ENCODE data around the gene FBN1. TPM values are rescaled to one million over a fixed set of nuclear protein-coding genes. Genes with fewer than 3 reads are reported as not detected.

The FBN1 gene
- total RNA-seq, 1 donor from 2014 or later: 439 TPM

- Histone ChIP-seq H3K36me3 (ENCODE audit: control insufficient read depth in 3 of 3, insufficient read depth in 3 of 3, low read length in 3 of 3) (no peaks in the 10 kb centered on the region), H3K4me3 (ENCODE audit: low read length in 3 of 3) (no peak overlapping the region), H3K4me1 (ENCODE audit: control insufficient read depth in 3 of 3, insufficient read depth in 3 of 3, low read length in 3 of 3) (peaks cover 0 to 9% (median 2%) of the 10 kb centered on the region in 3 donors), H3K27ac (ENCODE audit: low read depth, low read length) (no peak overlapping the region), H3K9ac (ENCODE audit: low read depth in 1 of 3, low read length in 3 of 3) (no peak overlapping the region), H3K9me3 (ENCODE audit: control insufficient read depth in 3 of 3, low read length in 3 of 3) (no peaks in the 10 kb centered on the region), H3K27me3 (ENCODE audit: control insufficient read depth in 3 of 3, insufficient read depth in 3 of 3, low read length in 3 of 3) (no peaks in the 10 kb centered on the region)
Observed at GRCh38 chr15:48577469-48577868, 68.0 kb downstream of the FBN1 start.

- Histone ChIP-seq H3K4me1 (ENCODE audit: control insufficient read depth in 3 of 3, insufficient read depth in 3 of 3, low read length in 3 of 3) (no peaks in the 10 kb centered on the region), H3K9ac (ENCODE audit: low read depth in 1 of 3, low read length in 3 of 3) (no peak overlapping the region), H3K9me3 (ENCODE audit: control insufficient read depth in 3 of 3, low read length in 3 of 3) (no peaks in the 10 kb centered on the region), H3K36me3 (ENCODE audit: control insufficient read depth in 3 of 3, insufficient read depth in 3 of 3, low read length in 3 of 3) (no peaks in the 10 kb centered on the region), H3K27me3 (ENCODE audit: control insufficient read depth in 3 of 3, insufficient read depth in 3 of 3, low read length in 3 of 3) (no peaks in the 10 kb centered on the region), H3K27ac (ENCODE audit: low read depth, low read length) (no peak overlapping the region), H3K4me3 (ENCODE audit: low read length in 3 of 3) (no peak overlapping the region)
Observed at GRCh38 chr15:48574187-48574586, 71.3 kb downstream of the FBN1 start.

- H3K4me1 ChIP-seq (ENCODE audit: control insufficient read depth in 3 of 3, insufficient read depth in 3 of 3, low read length in 3 of 3): no peaks in the 10 kb centered on the region
- H3K9ac ChIP-seq (ENCODE audit: low read depth in 1 of 3, low read length in 3 of 3): no peak overlapping the region
- H3K9me3 ChIP-seq (ENCODE audit: control insufficient read depth in 3 of 3, low read length in 3 of 3): no peaks in the 10 kb centered on the region
- no peak overlapping the region for H3K27ac ChIP-seq (ENCODE audit: low read depth, low read length)
- H3K27me3 ChIP-seq (ENCODE audit: control insufficient read depth in 3 of 3, insufficient read depth in 3 of 3, low read length in 3 of 3): no peaks in the 10 kb centered on the region
- no peaks in the 10 kb centered on the region for H3K36me3 ChIP-seq (ENCODE audit: control insufficient read depth in 3 of 3, insufficient read depth in 3 of 3, low read length in 3 of 3)
- H3K4me3 ChIP-seq (ENCODE audit: low read length in 3 of 3): no peak overlapping the region
Observed at GRCh38 chr15:48573780-48574179, 71.7 kb downstream of the FBN1 start.

GRCh38 chr15:48572823-48573222, 72.7 kb downstream of the FBN1 start:
- Histone ChIP-seq H3K9ac (ENCODE audit: low read depth in 1 of 3, low read length in 3 of 3) (no peak overlapping the region), H3K27ac (ENCODE audit: low read depth, low read length) (no peak overlapping the region), H3K4me3 (ENCODE audit: low read length in 3 of 3) (no peak overlapping the region), H3K27me3 (ENCODE audit: control insufficient read depth in 3 of 3, insufficient read depth in 3 of 3, low read length in 3 of 3) (no peaks in the 10 kb centered on the region), H3K9me3 (ENCODE audit: control insufficient read depth in 3 of 3, low read length in 3 of 3) (no peaks in the 10 kb centered on the region), H3K4me1 (ENCODE audit: control insufficient read depth in 3 of 3, insufficient read depth in 3 of 3, low read length in 3 of 3) (no peaks in the 10 kb centered on the region), H3K36me3 (ENCODE audit: control insufficient read depth in 3 of 3, insufficient read depth in 3 of 3, low read length in 3 of 3) (no peaks in the 10 kb centered on the region)

- Histone ChIP-seq H3K4me3 (ENCODE audit: low read length in 3 of 3) (no peak overlapping the region), H3K9me3 (ENCODE audit: control insufficient read depth in 3 of 3, low read length in 3 of 3) (no peaks in the 10 kb centered on the region), H3K9ac (ENCODE audit: low read depth in 1 of 3, low read length in 3 of 3) (no peak overlapping the region), H3K4me1 (ENCODE audit: control insufficient read depth in 3 of 3, insufficient read depth in 3 of 3, low read length in 3 of 3) (peaks cover 0 to 3% (median 0%) of the 10 kb centered on the region in 3 donors), H3K27me3 (ENCODE audit: control insufficient read depth in 3 of 3, insufficient read depth in 3 of 3, low read length in 3 of 3) (no peaks in the 10 kb centered on the region), H3K27ac (ENCODE audit: low read depth, low read length) (no peak overlapping the region), H3K36me3 (ENCODE audit: control insufficient read depth in 3 of 3, insufficient read depth in 3 of 3, low read length in 3 of 3) (no peaks in the 10 kb centered on the region)
Observed at GRCh38 chr15:48571510-48571909, 74.0 kb downstream of the FBN1 start.

GRCh38 chr15:48570822-48571221, 74.7 kb downstream of the FBN1 start:
- no peaks in the 10 kb centered on the region for H3K27me3 ChIP-seq (ENCODE audit: control insufficient read depth in 3 of 3, insufficient read depth in 3 of 3, low read length in 3 of 3)
- H3K27ac ChIP-seq (ENCODE audit: low read depth, low read length): no peak overlapping the region
- H3K4me1 ChIP-seq (ENCODE audit: control insufficient read depth in 3 of 3, insufficient read depth in 3 of 3, low read length in 3 of 3): peaks cover 0 to 3% (median 0%) of the 10 kb centered on the region in 3 donors
- H3K9ac ChIP-seq (ENCODE audit: low read depth in 1 of 3, low read length in 3 of 3): no peak overlapping the region
- H3K36me3 ChIP-seq (ENCODE audit: control insufficient read depth in 3 of 3, insufficient read depth in 3 of 3, low read length in 3 of 3): no peaks in the 10 kb centered on the region
- no peaks in the 10 kb centered on the region for H3K9me3 ChIP-seq (ENCODE audit: control insufficient read depth in 3 of 3, low read length in 3 of 3)
- H3K4me3 ChIP-seq (ENCODE audit: low read length in 3 of 3): no peak overlapping the region

GRCh38 chr15:48569591-48570302, 75.8 kb downstream of the FBN1 start:
- H3K9ac ChIP-seq (ENCODE audit: low read depth in 1 of 3, low read length in 3 of 3): no peak overlapping the region
- H3K27ac ChIP-seq (ENCODE audit: low read depth, low read length): no peak overlapping the region
- H3K4me3 ChIP-seq (ENCODE audit: low read length in 3 of 3): no peak overlapping the region
- H3K9me3 ChIP-seq (ENCODE audit: control insufficient read depth in 3 of 3, low read length in 3 of 3): no peaks in the 10 kb centered on the region
- H3K27me3 ChIP-seq (ENCODE audit: control insufficient read depth in 3 of 3, insufficient read depth in 3 of 3, low read length in 3 of 3): no peaks in the 10 kb centered on the region
- H3K4me1 ChIP-seq (ENCODE audit: control insufficient read depth in 3 of 3, insufficient read depth in 3 of 3, low read length in 3 of 3): peaks cover 0 to 3% (median 0%) of the 10 kb centered on the region in 3 donors
- H3K36me3 ChIP-seq (ENCODE audit: control insufficient read depth in 3 of 3, insufficient read depth in 3 of 3, low read length in 3 of 3): no peaks in the 10 kb centered on the region

- no peaks in the 10 kb centered on the region for H3K9me3 ChIP-seq (ENCODE audit: control insufficient read depth in 3 of 3, low read length in 3 of 3)
- peaks cover 0 to 3% (median 0%) of the 10 kb centered on the region in 3 donors for H3K4me1 ChIP-seq (ENCODE audit: control insufficient read depth in 3 of 3, insufficient read depth in 3 of 3, low read length in 3 of 3)
- H3K36me3 ChIP-seq (ENCODE audit: control insufficient read depth in 3 of 3, insufficient read depth in 3 of 3, low read length in 3 of 3): no peaks in the 10 kb centered on the region
- no peak overlapping the region for H3K27ac ChIP-seq (ENCODE audit: low read depth, low read length)
- no peak overlapping the region for H3K9ac ChIP-seq (ENCODE audit: low read depth in 1 of 3, low read length in 3 of 3)
- H3K4me3 ChIP-seq (ENCODE audit: low read length in 3 of 3): no peak overlapping the region
- no peaks in the 10 kb centered on the region for H3K27me3 ChIP-seq (ENCODE audit: control insufficient read depth in 3 of 3, insufficient read depth in 3 of 3, low read length in 3 of 3)
Observed at GRCh38 chr15:48566668-48567067, 78.8 kb downstream of the FBN1 start.

- H3K4me3 ChIP-seq (ENCODE audit: low read length in 3 of 3): no peak overlapping the region
- H3K36me3 ChIP-seq (ENCODE audit: control insufficient read depth in 3 of 3, insufficient read depth in 3 of 3, low read length in 3 of 3): no peaks in the 10 kb centered on the region
- no peak overlapping the region for H3K27ac ChIP-seq (ENCODE audit: low read depth, low read length)
- no peak overlapping the region for H3K9ac ChIP-seq (ENCODE audit: low read depth in 1 of 3, low read length in 3 of 3)
- H3K27me3 ChIP-seq (ENCODE audit: control insufficient read depth in 3 of 3, insufficient read depth in 3 of 3, low read length in 3 of 3): no peaks in the 10 kb centered on the region
- no peaks in the 10 kb centered on the region for H3K9me3 ChIP-seq (ENCODE audit: control insufficient read depth in 3 of 3, low read length in 3 of 3)
- peaks cover 0 to 3% (median 0%) of the 10 kb centered on the region in 3 donors for H3K4me1 ChIP-seq (ENCODE audit: control insufficient read depth in 3 of 3, insufficient read depth in 3 of 3, low read length in 3 of 3)
Observed at GRCh38 chr15:48565560-48566482, 79.7 kb downstream of the FBN1 start.

GRCh38 chr15:48564690-48565089, 80.8 kb downstream of the FBN1 start:
- H3K4me3 ChIP-seq (ENCODE audit: low read length in 3 of 3): no peak overlapping the region
- H3K4me1 ChIP-seq (ENCODE audit: control insufficient read depth in 3 of 3, insufficient read depth in 3 of 3, low read length in 3 of 3): peaks cover 0 to 6% (median 3%) of the 10 kb centered on the region in 3 donors
- H3K9ac ChIP-seq (ENCODE audit: low read depth in 1 of 3, low read length in 3 of 3): no peak overlapping the region
- no peaks in the 10 kb centered on the region for H3K27me3 ChIP-seq (ENCODE audit: control insufficient read depth in 3 of 3, insufficient read depth in 3 of 3, low read length in 3 of 3)
- H3K36me3 ChIP-seq (ENCODE audit: control insufficient read depth in 3 of 3, insufficient read depth in 3 of 3, low read length in 3 of 3): no peaks in the 10 kb centered on the region
- no peaks in the 10 kb centered on the region for H3K9me3 ChIP-seq (ENCODE audit: control insufficient read depth in 3 of 3, low read length in 3 of 3)
- H3K27ac ChIP-seq (ENCODE audit: low read depth, low read length): no peak overlapping the region
